ENCODE measurements around the gene WBP2.
"Not testable (repeated sequence)": the region's sequence is repeated elsewhere in the genome, so short reads cannot be mapped to it uniquely, and the experiment has no call there.

The WBP2 gene

DNA sequence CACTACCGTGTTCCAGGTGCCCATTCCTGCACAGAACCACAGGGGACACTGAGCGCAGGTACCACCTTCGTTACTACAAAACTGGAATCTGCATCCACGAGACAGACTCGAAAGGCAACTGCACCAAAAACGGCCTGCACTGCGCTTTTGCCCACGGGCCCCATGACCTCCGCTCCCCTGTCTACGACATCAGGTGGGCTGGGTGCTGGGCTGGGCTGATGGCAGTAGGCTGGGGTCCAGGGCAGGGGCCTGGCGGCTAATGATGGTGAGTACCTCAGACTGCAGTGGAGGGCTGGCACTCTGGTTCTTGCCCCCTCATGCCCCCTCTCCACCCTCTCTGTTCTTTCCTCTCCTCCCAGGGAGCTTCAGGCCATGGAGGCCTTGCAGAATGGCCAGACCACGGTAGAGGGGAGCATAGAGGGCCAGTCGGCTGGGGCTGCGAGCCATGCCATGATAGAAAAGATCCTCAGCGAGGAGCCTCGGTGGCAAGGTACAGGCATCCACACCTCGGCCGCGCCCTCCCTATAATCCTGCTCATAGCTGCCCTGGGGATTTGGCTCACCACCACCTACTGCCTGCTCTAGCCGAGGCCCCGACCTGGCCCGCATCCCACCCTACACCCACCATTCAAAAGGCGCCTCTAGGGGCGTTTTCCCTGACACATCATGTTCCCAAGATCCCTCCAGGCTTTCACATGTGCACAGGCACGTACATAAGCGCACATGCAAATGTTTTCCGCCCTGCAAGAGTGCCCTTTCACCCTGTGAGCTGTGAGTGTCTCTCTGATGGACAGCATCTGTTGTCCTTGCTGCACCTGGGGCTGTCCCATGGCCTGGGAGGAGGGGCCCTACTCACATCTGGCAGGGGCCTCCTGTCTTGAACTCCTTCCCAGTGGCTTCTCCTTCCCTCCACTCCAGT lies 42.8 kb downstream of the WBP2 start:
- DNase-seq, result no peak

DNA sequence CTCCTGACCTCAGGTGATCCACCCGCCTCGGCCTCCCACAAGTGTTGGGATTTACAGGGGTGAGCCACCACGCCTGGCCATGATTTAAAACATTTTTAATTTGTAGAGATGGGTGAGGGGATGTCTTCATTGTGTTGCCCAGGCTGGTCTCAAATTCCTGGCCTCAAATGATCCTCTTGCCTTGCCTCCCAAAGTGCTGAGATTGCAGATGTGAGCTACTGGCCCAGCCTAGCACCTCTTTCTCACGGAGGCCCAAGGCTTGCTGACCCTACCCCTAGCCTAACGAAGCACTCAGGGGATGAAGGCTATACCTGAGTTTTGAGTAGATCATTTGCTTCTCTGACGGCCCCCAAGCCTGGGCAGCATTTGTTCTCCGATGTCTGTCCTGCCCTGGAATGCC lies 44.0 kb downstream of the WBP2 start:
- DNase-seq, result no peak

DNA sequence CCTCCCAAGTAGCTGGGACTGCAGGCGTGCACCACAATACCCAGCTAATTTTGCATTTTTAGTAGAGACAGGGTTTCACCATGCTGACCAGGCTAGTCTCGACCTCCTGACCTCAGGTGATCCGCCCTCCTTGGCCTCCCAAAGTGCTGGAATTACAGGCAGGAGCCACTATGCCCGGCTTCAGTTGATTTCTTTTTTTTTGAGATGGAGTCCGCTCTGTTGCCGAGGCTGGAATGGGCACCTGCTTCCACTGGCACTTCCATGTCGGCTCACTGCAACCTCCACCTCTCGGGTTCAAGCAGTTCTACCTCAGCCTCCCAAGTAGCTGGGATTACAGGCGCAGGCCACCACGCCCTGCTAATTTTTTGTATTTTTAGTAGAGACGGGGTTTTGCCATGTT lies 44.4 kb downstream of the WBP2 start:
- DNase-seq, result not testable (repeated sequence)

DNA sequence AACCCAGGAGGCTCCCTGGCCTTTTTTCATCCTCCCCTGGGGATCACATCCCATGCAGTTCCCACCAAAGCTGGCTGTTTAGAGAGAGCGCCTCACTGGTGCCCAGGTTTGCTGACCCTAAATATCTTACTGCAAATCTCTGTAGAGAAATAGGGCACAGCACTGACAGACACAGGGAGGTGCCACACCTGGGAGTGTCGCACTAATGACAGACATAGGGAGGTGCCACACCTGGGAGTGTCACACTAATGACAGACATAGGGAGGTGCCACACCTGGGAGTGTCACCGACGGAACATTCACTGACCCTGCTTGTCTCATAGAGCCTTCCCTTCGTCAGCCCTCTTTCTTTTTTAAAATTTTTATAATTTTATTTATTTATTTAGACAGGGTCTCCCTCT lies 44.9 kb downstream of the WBP2 start:
- DNase-seq, result no peak

DNA sequence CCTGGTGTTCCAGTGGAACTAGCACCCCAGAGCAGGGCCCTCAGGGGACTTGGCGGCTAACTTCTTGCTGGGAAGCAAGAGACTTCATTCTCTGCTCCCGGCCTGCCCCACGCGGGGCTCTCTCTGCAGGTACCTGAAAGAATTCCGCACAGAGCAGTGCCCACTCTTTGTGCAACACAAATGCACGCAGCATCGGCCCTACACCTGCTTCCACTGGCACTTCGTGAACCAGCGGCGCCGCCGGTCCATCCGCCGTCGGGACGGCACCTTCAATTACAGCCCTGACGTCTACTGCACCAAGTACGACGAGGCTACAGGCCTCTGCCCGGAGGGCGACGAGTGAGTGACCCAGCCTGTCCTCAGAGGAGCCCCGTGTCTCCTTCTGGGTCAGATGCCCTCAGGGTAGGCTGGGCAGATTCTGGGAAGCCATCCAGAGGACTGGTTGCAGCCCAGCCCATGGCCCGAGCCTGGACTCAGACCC lies 45.5 kb downstream of the WBP2 start:
- no peak for DNase-seq

DNA sequence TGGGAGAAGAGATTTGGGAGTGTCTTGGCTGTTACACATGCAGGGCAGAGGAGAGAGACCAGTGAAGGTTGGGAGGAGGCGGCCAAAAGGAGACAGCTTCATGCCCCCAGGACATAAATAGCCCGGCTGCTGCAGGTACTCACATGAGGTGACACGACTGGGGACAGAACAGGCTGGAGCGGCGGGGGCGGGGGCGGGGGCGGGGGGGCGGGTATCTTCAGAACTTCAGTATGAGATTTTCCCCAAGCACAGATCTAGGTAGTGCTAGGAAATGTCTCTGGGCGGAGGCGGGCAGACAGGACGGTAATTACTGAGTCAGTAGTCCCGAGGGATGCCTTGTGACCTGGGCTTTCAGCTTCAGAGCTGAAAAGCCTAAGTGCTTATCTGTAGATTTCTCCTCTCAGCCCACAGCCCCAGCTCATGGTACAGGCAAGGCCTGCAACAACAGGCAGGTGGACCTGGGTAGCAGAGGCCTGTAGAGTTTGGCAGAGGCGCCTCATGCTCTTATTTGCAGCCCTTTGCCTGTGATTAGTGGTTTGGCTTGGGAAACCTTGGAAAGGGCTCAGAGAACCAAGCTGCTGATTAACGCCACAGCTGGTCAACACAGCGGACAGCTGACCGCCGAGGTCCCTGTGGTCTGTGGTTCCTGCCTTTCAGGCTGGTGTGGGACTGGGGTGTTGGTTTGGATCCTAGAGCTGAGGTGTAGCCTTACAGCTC lies 46.1 kb downstream of the WBP2 start:
- peak; percentile 69 for DNase-seq

DNA sequence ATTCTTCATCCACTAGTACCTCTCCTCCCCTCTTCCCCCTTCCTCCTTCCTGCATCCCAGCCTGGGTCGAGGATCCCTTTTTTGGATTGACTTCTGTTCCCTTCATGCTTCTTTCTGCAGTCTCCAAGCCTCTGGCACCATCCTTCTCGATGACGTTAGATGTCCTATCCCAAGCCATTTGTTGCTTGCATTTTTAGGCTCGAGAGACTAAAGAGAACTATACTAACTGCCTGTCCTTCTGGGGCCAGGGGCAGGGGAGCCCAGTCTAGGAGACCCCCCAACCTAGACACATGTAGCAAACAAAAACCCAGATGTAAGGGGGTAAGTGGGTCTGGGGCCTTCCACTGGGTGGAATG lies 46.6 kb downstream of the WBP2 start:
- no peak for DNase-seq

DNA sequence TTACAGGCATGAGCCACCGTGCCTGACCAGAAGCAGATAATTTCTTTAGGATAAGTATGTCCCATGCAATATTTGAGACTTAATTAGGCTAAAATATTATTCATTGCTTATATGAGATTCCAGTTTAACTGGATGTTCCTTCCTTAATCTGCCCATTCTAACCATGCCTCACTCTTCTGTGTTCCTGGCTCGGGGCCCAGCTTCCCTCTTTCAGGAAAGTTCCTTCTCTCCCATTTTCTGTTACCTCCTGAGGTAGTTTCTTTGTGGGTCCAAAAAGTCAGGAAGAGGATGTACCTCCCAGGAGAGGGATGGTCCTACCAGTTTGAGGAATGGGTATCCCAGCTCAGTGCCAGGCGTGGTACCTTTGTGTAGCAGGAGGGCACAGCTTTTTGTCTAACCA lies 47.3 kb downstream of the WBP2 start:
- DNase-seq, result no peak

DNA sequence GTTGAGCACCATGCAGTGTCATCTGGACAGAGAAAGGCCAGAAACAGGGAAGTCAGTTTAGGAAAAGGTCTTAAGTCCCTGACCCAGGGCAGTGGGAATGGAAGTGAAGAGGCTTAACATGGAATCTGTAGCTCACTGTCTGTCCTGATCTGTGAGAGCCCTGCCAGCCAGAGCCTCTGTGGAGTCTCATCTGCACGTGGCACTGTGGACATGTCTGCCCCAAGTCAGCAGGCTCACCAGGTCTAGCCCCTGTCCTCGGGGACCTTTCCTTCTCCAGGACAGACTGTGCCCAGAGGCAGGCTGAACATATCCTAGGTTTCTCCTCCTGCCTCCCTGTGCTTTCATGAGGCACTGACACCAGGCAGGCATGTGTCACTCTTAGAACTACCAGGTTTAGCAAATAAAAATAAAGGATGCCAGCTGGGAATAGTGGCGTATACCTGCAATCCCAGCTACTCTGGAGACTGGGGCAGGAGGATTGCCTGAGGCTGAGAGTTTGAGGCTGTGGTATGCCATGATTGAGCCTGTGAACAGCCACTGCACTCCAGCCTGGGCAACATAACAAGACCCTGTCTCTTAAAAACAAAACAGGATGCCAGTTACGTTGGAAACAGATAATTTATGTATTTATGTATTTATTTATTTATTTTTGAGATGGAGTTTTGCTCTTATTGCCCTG lies 48.2 kb downstream of the WBP2 start:
- no peak for DNase-seq

DNA sequence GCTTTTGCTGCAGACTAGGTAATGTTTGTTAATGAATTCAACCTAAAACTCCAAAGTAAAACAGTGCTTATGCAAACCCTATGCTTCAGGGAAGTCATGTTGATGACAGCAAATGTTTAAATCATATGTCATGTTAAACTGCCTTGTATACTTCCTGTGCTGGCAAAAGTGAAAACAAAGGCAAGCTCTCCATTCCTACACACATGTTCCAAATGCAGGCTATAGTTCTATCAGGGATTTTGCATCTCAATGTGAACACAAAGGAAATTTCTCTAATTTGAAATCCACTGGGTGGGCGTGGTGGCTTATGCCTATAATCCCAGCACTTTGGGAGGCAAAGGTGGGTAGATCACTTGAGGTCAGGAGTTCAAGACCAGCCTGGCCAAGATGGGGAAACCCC lies 51.3 kb downstream of the WBP2 start:
- no peak for DNase-seq

DNA sequence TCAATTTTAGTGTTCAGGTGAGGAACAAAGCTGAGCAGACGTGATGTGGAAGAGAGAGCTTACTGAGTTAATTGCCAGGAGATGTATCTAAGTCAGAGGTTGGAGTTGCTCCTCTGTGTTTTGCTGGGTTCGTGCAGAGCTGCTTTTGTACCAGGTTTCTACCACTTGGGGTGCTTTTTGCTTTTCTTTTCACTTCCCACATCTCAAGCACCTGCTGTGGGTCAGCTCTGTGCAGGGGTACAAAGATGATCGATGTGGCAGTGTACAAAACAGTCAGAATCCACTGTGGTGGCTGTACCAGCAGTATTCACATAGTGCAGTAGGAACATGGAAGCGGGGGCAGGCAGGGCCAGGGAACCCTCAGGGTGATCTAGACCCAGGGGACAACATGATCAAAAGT lies 55.7 kb downstream of the WBP2 start:
- no peak for DNase-seq

DNA sequence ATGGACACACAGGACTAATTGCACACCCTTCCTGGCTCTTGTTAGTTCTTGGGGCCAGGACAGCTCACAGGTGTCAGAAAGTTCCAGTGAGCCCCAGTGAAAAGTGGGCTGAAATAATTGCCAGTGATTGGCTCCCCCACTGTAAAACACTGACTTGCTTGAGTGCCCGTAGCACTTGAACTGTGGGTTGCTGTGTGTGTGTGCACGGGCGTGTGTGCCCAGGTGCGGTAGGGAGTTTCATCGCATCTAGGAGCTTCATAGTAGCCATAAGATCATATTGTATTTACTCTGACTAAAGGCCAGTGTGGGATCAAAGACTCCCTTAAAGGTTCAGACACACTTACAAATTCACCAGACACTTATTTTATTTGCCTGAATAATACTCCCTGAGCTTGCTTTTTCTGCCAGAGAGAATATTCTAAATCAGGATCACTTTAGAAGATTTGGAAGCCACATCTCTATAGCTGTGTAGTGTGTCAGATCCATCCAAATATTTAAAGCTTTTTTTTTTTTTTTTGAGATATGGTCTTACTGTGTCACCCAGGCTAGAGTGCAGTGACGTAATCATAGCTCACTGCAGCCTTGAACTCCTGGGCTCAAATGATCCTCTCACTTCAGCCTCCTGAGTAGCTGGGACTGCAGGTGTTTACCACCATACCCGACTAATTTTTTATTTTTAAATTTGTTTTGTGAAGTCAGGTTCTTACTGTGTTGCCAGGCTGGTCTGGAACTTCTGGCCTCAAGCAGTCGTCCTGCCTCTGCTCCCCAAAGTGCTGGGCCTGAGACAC lies 59.1 kb downstream of the WBP2 start:
- no peak for DNase-seq
